AG09309 (cell line): ENCODE measurements around the gene CCL14.

Experiments
- DNase-seq: peaks from one replicate; pipeline ENCODE4 v3.0.0-alpha.2; 2010; ENCODE audit warnings: low read depth
- H3K4me3 ChIP-seq: 2 replicates; pipeline ENCODE4 v1.5.1; 2011; ENCODE audit warnings: mild to moderate bottlenecking, low read depth, low read length, moderate library complexity; ENCODE audit not compliant: control insufficient read depth
- CTCF ChIP-seq: IDR thresholded peaks from 2 replicates; pipeline ENCODE4 v1.5.1; 2011; ENCODE audit warnings: mild to moderate bottlenecking, low read depth, low read length, inconsistent platforms; ENCODE audit not compliant: insufficient read depth, control insufficient read depth; ENCODE audit errors: missing control alignments

CCL14 gene

GRCh38 chr17:36004594-36005108, 18.1 kb upstream of the CCL14 start:
- no peak for DNase-seq
- TF ChIP-seq CTCF, result no peak
- H3K4me3 ChIP-seq, result no peak overlapping the region

GRCh38 chr17:36002631-36003030, 16.1 kb upstream of the CCL14 start:
- DNase-seq, result no peak
- no peak for TF ChIP-seq CTCF

GRCh38 chr17:36001862-36002603, 15.5 kb upstream of the CCL14 start:
- no peak for TF ChIP-seq CTCF
- H3K4me3 ChIP-seq, result no peak overlapping the region
- no peak for DNase-seq

More at GRCh38 chr17:36002631-36003030, 16.1 kb upstream of the CCL14 start:
- H3K4me3 ChIP-seq, result no peak overlapping the region

- TF ChIP-seq CTCF, result no peak
- DNase-seq, result no peak
- H3K4me3 ChIP-seq, result no peak within 1 kb of the TSS
These were observed 14.7 kb upstream of the CCL14 start, which contains the start of gene CCL15 for GRCh38 chr17:36001110-36001771. CCL15 (minus strand) TSS chr17:36001553; CDS start chr17:36001492, 61 bp downstream.

- DNase-seq, result no peak
- H3K4me3 ChIP-seq, result no peak overlapping the region
- TF ChIP-seq CTCF, result no peak
These were observed 14.2 kb upstream of the CCL14 start for GRCh38 chr17:36000732-36001109.

- H3K4me3 ChIP-seq, result no peak overlapping the region
- TF ChIP-seq CTCF, result no peak
These were observed 12.2 kb upstream of the CCL14 start for GRCh38 chr17:35998756-35999155.

More at GRCh38 chr17:35998756-35999155, 12.2 kb upstream of the CCL14 start:
- no peak for DNase-seq
